Prostate gland (tissue), 2 donors: ENCODE measurements around the gene OVCA2. TPM values are rescaled to one million over a fixed set of nuclear protein-coding genes. Genes with fewer than 3 reads are reported as not detected.

ENCODE experiments used
- DNase-seq: peaks from one replicate; pipeline ENCODE4 v3.0.0-alpha.2; 2019; ENCODE audit warnings: low spot score
- H3K27ac ChIP-seq, 2 donors: fragments of 200-600 bp; sonication (generic); 2 replicates each; pipeline ENCODE4 v1.5.1; 2017 to 2019
- H3K27me3 ChIP-seq: fragments of 200-600 bp; sonication (generic); replicated peaks from 2 replicates; pipeline ENCODE4 v1.5.1; 2019; ENCODE audit not compliant: insufficient read depth
- H3K36me3 ChIP-seq, 2 donors: fragments of 200-600 bp; sonication (generic); 1 replicate in 1 of 2; 2 replicates in 1 of 2; pipeline versions ENCODE4 v1.5.1 to v1.8.1; 2017 to 2019
- H3K4me1 ChIP-seq: fragments of 200-600 bp; sonication (generic); replicated peaks from 2 replicates; pipeline ENCODE4 v1.5.1; 2019
- H3K4me3 ChIP-seq, 2 donors: fragments of 200-600 bp; sonication (generic); 2 replicates each; pipeline ENCODE4 v1.5.1; 2017 to 2019
- H3K9me3 ChIP-seq: fragments of 200-600 bp; sonication (generic); 2 replicates; pipeline ENCODE4 v1.5.1; 2017
- CTCF ChIP-seq, 4 experiments: fragments of 200-600 bp in 2 of 4; fragments of 450-650 bp in 2 of 4; sonication (generic) in 2 of 4; IDR thresholded peaks; 1 replicate in 3 of 4; 2 replicates in 1 of 4; pipeline ENCODE4 v1.5.1; 2016 to 2019; ENCODE audit warnings: antibody characterized with exemption in 4 of 4, mild to moderate bottlenecking in 2 of 4, moderate library complexity in 2 of 4
- POLR2A ChIP-seq: fragments of 450-650 bp; IDR thresholded peaks from one replicate; pipeline ENCODE4 v1.6.1; 2016; ENCODE audit warnings: antibody characterized with exemption, mild to moderate bottlenecking
- POLR2AphosphoS5 ChIP-seq: sonication (generic); formaldehyde crosslinking; IDR thresholded peaks from one replicate; pipeline ENCODE4 v1.6.1; 2017; ENCODE audit warnings: antibody characterized with exemption
- WGBS: methylation state at CpG from one replicate; pipeline ENCODE4 v1.1.5; 2018; 5-methylcytosine and 5-hydroxymethylcytosine counted together
- intact Hi-C: fragments of 100-400 bp; cut with DNase I; formaldehyde crosslinking; loops from one replicate; pipeline ENCODE4 v1.14.2; 2022
- total RNA-seq, 2 donors: library from RNA; depleted of rRNA; stranded (reverse); fragments of >200 nt; gene quantifications; one replicate each; pipeline ENCODE4 v1.1.0, GENCODE V29; 2016

Gene OVCA2
- total RNA-seq = 10 to 100 TPM; 52.2 to 57.5 TPM

GRCh38 chr17:2041561-2042389 lies at the start of gene OVCA2:
OVCA2 (plus strand) TSS chr17:2042022; CDS start chr17:2042048, 26 bp downstream.
- intact Hi-C loops = loop anchor here (5.0 kb wide), 1 partner anchor 134 kb away; no protein-coding TSS in a partner anchor
- Histone ChIP-seq H3K9me3 (no peaks in the 10 kb centered on the region), H3K27ac (peak within 1 kb of the TSS; percentile 86 to 89), H3K4me1 (peaks cover 8% of the 10 kb centered on the region), H3K4me3 (peak within 1 kb of the TSS; percentile 66 to 68), H3K36me3 (no peaks in the 10 kb centered on the region), H3K27me3 (no peaks in the 10 kb centered on the region)
- peak; percentile 21 to 73 (median 58) for TF ChIP-seq CTCF (IDR thresholded peaks at IDR 0.05)
- peak; percentile 98 for TF ChIP-seq POLR2AphosphoS5
- TF ChIP-seq POLR2A = peak; percentile 82
- under 1% methylated on average over 85 of the region's 93 CpGs for WGBS
- peak; percentile 94 for DNase-seq

GRCh38 chr17:1992541-1992940 lies 49.3 kb upstream of the OVCA2 start:
- Histone ChIP-seq H3K27me3 (no peaks in the 10 kb centered on the region), H3K4me1 (peaks cover 18% of the 10 kb centered on the region), H3K9me3 (no peaks in the 10 kb centered on the region), H3K36me3 (no peaks in the 10 kb centered on the region), H3K27ac (peak overlapping the region in 1 of 2 donors; percentile 25), H3K4me3 (no peak overlapping the region)
- WGBS = 58% methylated on average over 10 of the region's 10 CpGs
- no peak for DNase-seq
- no peak for TF ChIP-seq CTCF (IDR thresholded peaks at IDR 0.05)
- no peak for TF ChIP-seq POLR2A
- TF ChIP-seq POLR2AphosphoS5 = peak; percentile 45
- intact Hi-C loops = no loop called here

- H3K36me3 ChIP-seq = no peaks in the 10 kb centered on the region
Observed at GRCh38 chr17:1994707-1995106, 47.1 kb upstream of the OVCA2 start.

GRCh38 chr17:1995321-1995892 lies 46.4 kb upstream of the OVCA2 start:
- intact Hi-C loops = loop anchor here (5.0 kb wide), 1 partner anchor 58 kb away; no protein-coding TSS in a partner anchor
- Histone ChIP-seq H3K4me3 (no peak overlapping the region), H3K4me1 (peaks cover 37% of the 10 kb centered on the region), H3K27me3 (no peaks in the 10 kb centered on the region), H3K27ac (peak overlapping the region; percentile 84 to 87), H3K9me3 (no peaks in the 10 kb centered on the region), H3K36me3 (no peaks in the 10 kb centered on the region)
- DNase-seq = no peak
- 91% methylated on average over 16 of the region's 16 CpGs for WGBS
- TF ChIP-seq POLR2A = no peak
- no peak for TF ChIP-seq POLR2AphosphoS5
- no peak for TF ChIP-seq CTCF (IDR thresholded peaks at IDR 0.05)

More at GRCh38 chr17:1994707-1995106, 47.1 kb upstream of the OVCA2 start:
- DNase-seq = no peak
- TF ChIP-seq CTCF (IDR thresholded peaks at IDR 0.05) (no peak), POLR2A (no peak), POLR2AphosphoS5 (no peak)
- Histone ChIP-seq H3K9me3 (no peaks in the 10 kb centered on the region), H3K27ac (no peak overlapping the region), H3K4me3 (no peak overlapping the region), H3K27me3 (no peaks in the 10 kb centered on the region), H3K4me1 (peaks cover 34% of the 10 kb centered on the region)
- 93% methylated on average over 4 of the region's 4 CpGs for WGBS
- intact Hi-C loops = loop anchor here (5.0 kb wide), 1 partner anchor 57 kb away; no protein-coding TSS in a partner anchor
